Upper lobe of left lung (tissue), 6 donors: Measurements from ENCODE around the gene RNF130. TPM values are rescaled to one million over a fixed set of nuclear protein-coding genes. Genes with fewer than 3 reads are reported as not detected.
"Not testable (repeated sequence)": the region's sequence is repeated elsewhere in the genome, so short reads cannot be mapped to it uniquely, and the experiment has no call there.

Source experiments
- ATAC-seq, 2 donors: fragments of 200-7000 bp; cut with Tn5 transposase; one replicate each; pipeline ENCODE4 v1.9.1; 2022; ENCODE audit warnings: mild to moderate bottlenecking in 2 of 2, moderate library complexity in 2 of 2; ENCODE audit not compliant: low FRiP score in 2 of 2
- DNase-seq, 2 donors: peaks; one replicate each; pipeline ENCODE4 v3.0.0-alpha.2; 2019 to 2020
- H3K27ac ChIP-seq, 4 donors: fragments of 200-600 bp; sonication (generic); one replicate each; pipeline ENCODE4 v1.5.1; 2016 to 2019
- H3K27me3 ChIP-seq, 4 donors: fragments of 200-600 bp; sonication (generic); one replicate each; pipeline ENCODE4 v1.5.1; 2017 to 2019
- H3K36me3 ChIP-seq, 4 donors: fragments of 200-600 bp; sonication (generic); one replicate each; pipeline ENCODE4 v1.5.1; 2016 to 2019
- H3K4me1 ChIP-seq, 4 donors: fragments of 200-600 bp; sonication (generic); one replicate each; pipeline ENCODE4 v1.5.1; 2018 to 2019
- H3K4me3 ChIP-seq, 4 donors: fragments of 200-600 bp; sonication (generic); one replicate each; pipeline ENCODE4 v1.5.1; 2017 to 2019; ENCODE audit warnings: mild to moderate bottlenecking in 2 of 4, moderate library complexity in 1 of 4
- H3K9me3 ChIP-seq, 4 donors: fragments of 200-600 bp; sonication (generic); one replicate each; pipeline ENCODE4 v1.5.1; 2018 to 2019
- EP300 ChIP-seq, 4 donors: sonication (generic); formaldehyde crosslinking; IDR thresholded peaks; one replicate each; pipeline ENCODE4 v1.5.1; 2017; ENCODE audit warnings: antibody characterized with exemption in 4 of 4, control low read depth in 2 of 4
- POLR2A ChIP-seq, 4 donors: fragments of 450-650 bp; IDR thresholded peaks; one replicate each; pipeline ENCODE4 v1.5.1; 2016 to 2017; ENCODE audit warnings: antibody characterized with exemption in 4 of 4, mild to moderate bottlenecking in 2 of 4
- POLR2AphosphoS5 ChIP-seq, 2 donors: sonication (generic); formaldehyde crosslinking; IDR thresholded peaks; one replicate each; pipeline ENCODE4 v1.5.1; 2017; ENCODE audit warnings: antibody characterized with exemption in 2 of 2
- WGBS, 2 donors: methylation state at CpG; one replicate each; pipeline ENCODE4 v1.1.5; 2017 to 2018; 5-methylcytosine and 5-hydroxymethylcytosine counted together
- total RNA-seq, 6 donors: library from RNA; depleted of rRNA in 4 of 6; stranded (reverse); fragments of >200 nt in 4 of 6; gene quantifications; one replicate each; pipeline versions ENCODE4 v1.1.0 to v1.2.1, GENCODE V29; 2016 to 2021
- TF ChIP-seq, protein P1 (sequence below), 6 experiments: fragments of 450-650 bp in 4 of 6; fragments of 200-600 bp in 2 of 6; sonication (generic) in 2 of 6; IDR thresholded peaks; one replicate each; pipeline ENCODE4 v1.5.1; 2016 to 2019; ENCODE audit warnings: antibody characterized with exemption in 6 of 6
- donor health status: DM: no; HTN: no; CAD: no; lungs with moderate emphysema.
- donor health status: DM: no; HTN: yes; CAD: no; lungs with severe emphysema.

The RNF130 gene
- total RNA-seq, 6 donors from 2014 or later, result 54.5 to 137 (median 98.2) TPM

DNA sequence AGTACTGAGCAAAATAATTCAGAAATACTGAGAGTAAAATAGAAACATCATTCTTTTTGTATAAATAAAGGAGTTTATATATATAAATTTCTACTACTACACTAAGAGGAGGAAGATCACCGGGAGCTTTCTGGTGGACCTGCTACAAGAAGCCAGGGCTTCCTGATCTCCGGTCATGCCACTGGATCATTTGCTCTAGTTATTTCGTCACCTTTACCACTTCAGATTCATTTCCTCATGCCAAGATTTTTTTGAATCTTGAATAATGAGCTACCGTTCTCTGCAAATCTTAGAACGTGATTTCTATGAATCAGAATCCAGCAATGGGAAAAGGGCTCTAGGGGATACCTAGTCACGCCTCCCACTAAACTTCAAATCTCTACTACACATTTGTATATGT is 111.9 kb downstream of the RNF130 start:
- Histone ChIP-seq H3K36me3 (peaks cover 0 to 50% (median 17%) of the 10 kb centered on the region in 4 donors), H3K4me3 (no peak overlapping the region), H3K27me3 (no peaks in the 10 kb centered on the region), H3K4me1 (peaks cover 0 to 7% (median 2%) of the 10 kb centered on the region in 4 donors), H3K9me3 (no peaks in the 10 kb centered on the region), H3K27ac (peak overlapping the region in 1 of 4 donors; percentile 31)
- 55 to 61% methylated on average over 6 of the region's 6 CpGs for WGBS, 2 donors
- TF ChIP-seq POLR2AphosphoS5 (IDR thresholded peaks at IDR 0.05) (no peak), EP300 (IDR thresholded peaks at IDR 0.05) (peak in 1 of 4 donors; percentile 42), POLR2A (IDR thresholded peaks at IDR 0.05) (no peak)
- TF ChIP-seq, protein P1, sequence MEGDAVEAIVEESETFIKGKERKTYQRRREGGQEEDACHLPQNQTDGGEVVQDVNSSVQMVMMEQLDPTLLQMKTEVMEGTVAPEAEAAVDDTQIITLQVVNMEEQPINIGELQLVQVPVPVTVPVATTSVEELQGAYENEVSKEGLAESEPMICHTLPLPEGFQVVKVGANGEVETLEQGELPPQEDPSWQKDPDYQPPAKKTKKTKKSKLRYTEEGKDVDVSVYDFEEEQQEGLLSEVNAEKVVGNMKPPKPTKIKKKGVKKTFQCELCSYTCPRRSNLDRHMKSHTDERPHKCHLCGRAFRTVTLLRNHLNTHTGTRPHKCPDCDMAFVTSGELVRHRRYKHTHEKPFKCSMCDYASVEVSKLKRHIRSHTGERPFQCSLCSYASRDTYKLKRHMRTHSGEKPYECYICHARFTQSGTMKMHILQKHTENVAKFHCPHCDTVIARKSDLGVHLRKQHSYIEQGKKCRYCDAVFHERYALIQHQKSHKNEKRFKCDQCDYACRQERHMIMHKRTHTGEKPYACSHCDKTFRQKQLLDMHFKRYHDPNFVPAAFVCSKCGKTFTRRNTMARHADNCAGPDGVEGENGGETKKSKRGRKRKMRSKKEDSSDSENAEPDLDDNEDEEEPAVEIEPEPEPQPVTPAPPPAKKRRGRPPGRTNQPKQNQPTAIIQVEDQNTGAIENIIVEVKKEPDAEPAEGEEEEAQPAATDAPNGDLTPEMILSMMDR (IDR thresholded peaks at IDR 0.05), result no peak
- DNase-seq (peak in 1 of 2 donors; percentile 65), ATAC-seq (no peak)

GRCh38 chr5:179959118-179959517 is 112.4 kb downstream of the RNF130 start:
- not testable (repeated sequence) for H3K9me3 ChIP-seq, DNase-seq, H3K4me3 ChIP-seq, H3K27me3 ChIP-seq, ATAC-seq, H3K4me1 ChIP-seq
- Histone ChIP-seq H3K36me3 (peaks cover 0 to 53% (median 17%) of the 10 kb centered on the region in 4 donors), H3K27ac (peak overlapping the region in 1 of 4 donors; percentile 30)
- WGBS, 2 donors, result 90 to 95% methylated on average over 5 of the region's 5 CpGs

GRCh38 chr5:179955630-179956029 is 115.9 kb downstream of the RNF130 start:
- 82 to 89% methylated on average over 2 of the region's 2 CpGs for WGBS, 2 donors
- no peak overlapping the region for H3K4me3 ChIP-seq
- no peak for DNase-seq
- H3K27ac ChIP-seq, result no peak overlapping the region
- no peaks in the 10 kb centered on the region for H3K27me3 ChIP-seq
- TF ChIP-seq, protein P1 (IDR thresholded peaks at IDR 0.05), result no peak
- TF ChIP-seq POLR2A (IDR thresholded peaks at IDR 0.05) (no peak), POLR2AphosphoS5 (IDR thresholded peaks at IDR 0.05) (no peak), EP300 (IDR thresholded peaks at IDR 0.05) (no peak)
- no peaks in the 10 kb centered on the region for H3K9me3 ChIP-seq
- H3K4me1 ChIP-seq, result peaks cover 0 to 7% (median 2%) of the 10 kb centered on the region in 4 donors
- peaks cover 0 to 25% (median 6%) of the 10 kb centered on the region in 4 donors for H3K36me3 ChIP-seq
- peak in 1 of 2 donors; percentile 34 for ATAC-seq

- TF ChIP-seq POLR2AphosphoS5 (IDR thresholded peaks at IDR 0.05), result no peak
- no peak for TF ChIP-seq POLR2A (IDR thresholded peaks at IDR 0.05)
- no peak for TF ChIP-seq EP300 (IDR thresholded peaks at IDR 0.05)
- TF ChIP-seq, protein P1 (IDR thresholded peaks at IDR 0.05), result no peak
- ATAC-seq (no peak), DNase-seq (no peak)
- H3K36me3 ChIP-seq, result peaks cover 0 to 25% (median 6%) of the 10 kb centered on the region in 4 donors
- WGBS, 2 donors, result 93 to 94% methylated on average over 6 of the region's 6 CpGs
- H3K27ac ChIP-seq, result no peak overlapping the region
- no peak overlapping the region for H3K4me3 ChIP-seq
- H3K9me3 ChIP-seq, result no peaks in the 10 kb centered on the region
- no peaks in the 10 kb centered on the region for H3K27me3 ChIP-seq
- peaks cover 0 to 1% (median 0%) of the 10 kb centered on the region in 4 donors for H3K4me1 ChIP-seq
These were observed 116.5 kb downstream of the RNF130 start for GRCh38 chr5:179955062-179955461.

GRCh38 chr5:179954434-179954833 is 117.1 kb downstream of the RNF130 start:
- Histone ChIP-seq H3K4me1 (no peaks in the 10 kb centered on the region), H3K9me3 (no peaks in the 10 kb centered on the region), H3K27me3 (no peaks in the 10 kb centered on the region), H3K27ac (no peak overlapping the region), H3K36me3 (peaks cover 0 to 25% (median 6%) of the 10 kb centered on the region in 4 donors), H3K4me3 (no peak overlapping the region)
- 94% methylated on average over 6 of the region's 6 CpGs for WGBS, 2 donors
- ATAC-seq, result no peak
- TF ChIP-seq EP300 (IDR thresholded peaks at IDR 0.05), result no peak
- no peak for DNase-seq

DNA sequence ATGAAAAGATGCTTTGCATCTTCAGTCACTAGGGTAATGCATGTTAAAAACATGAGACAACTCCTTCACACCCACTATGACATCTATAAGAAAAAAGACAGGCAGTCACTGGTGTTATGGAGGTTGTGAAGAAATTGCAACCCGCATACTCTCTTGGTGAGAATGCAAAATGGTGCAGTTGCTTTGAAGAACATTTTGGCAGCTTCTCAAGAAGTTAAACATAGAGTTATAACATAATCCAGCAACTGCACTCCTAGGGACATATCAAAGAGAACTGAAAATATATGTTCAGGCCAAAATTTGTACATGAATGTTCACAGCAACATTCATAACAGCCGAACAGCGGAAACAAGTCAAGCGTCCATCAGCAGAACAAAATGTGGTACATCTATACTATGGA is 117.6 kb downstream of the RNF130 start:
- DNase-seq (no peak), ATAC-seq (no peak)
- Histone ChIP-seq H3K4me3 (no peak overlapping the region), H3K4me1 (no peaks in the 10 kb centered on the region), H3K36me3 (peaks cover 0 to 25% (median 6%) of the 10 kb centered on the region in 4 donors), H3K9me3 (no peaks in the 10 kb centered on the region), H3K27me3 (no peaks in the 10 kb centered on the region), H3K27ac (no peak overlapping the region)
- 94 to 96% methylated on average over 4 of the region's 4 CpGs for WGBS, 2 donors
- TF ChIP-seq POLR2AphosphoS5 (IDR thresholded peaks at IDR 0.05) (no peak), POLR2A (IDR thresholded peaks at IDR 0.05) (no peak), EP300 (IDR thresholded peaks at IDR 0.05) (no peak)
- TF ChIP-seq, protein P1 (IDR thresholded peaks at IDR 0.05), result no peak
